PC-9 (cell line): Measurements from ENCODE around the gene LYPD3. TPM values are rescaled to one million over a fixed set of nuclear protein-coding genes. Genes with fewer than 3 reads are reported as not detected.
A peak's percentile ranks its signal among the peaks of the same experiment; 100 is the strongest.

ENCODE experiments used
- BruUV-seq: library from RNA; stranded (reverse); fragments of 400-500 nt; replicated peaks from 2 replicates; lab custom pipeline; 2021; lab: Mats Ljungman, UMichigan
- CTCF ChIA-PET: fragments of 300-600 bp; sonication (Branson Sonifier 250); formaldehyde crosslinking; loops from one replicate; lab custom pipeline; 2022; ENCODE audit warnings: antibody characterized with exemption; lab: Charles Lee
- POLR2A ChIA-PET: fragments of 300-600 bp; sonication (Branson Sonifier 250); formaldehyde crosslinking; loops from one replicate; lab custom pipeline; 2022; ENCODE audit warnings: antibody characterized with exemption; ENCODE audit not compliant: unreplicated experiment; lab: Charles Lee
- DNase-seq, 2 experiments: peaks; one replicate each; pipeline versions ENCODE4 v3.0.0 to v3.0.0-alpha.2; 2015 to 2022; ENCODE audit warnings: mixed read lengths in 1 of 2
- H2AFZ ChIP-seq: fragments of 200-600 bp; sonication (generic); 2 replicates; pipeline ENCODE4 v1.8.1; 2017; ENCODE audit warnings: antibody characterized with exemption
- H3F3A ChIP-seq: fragments of 200-600 bp; sonication (generic); 2 replicates; pipeline ENCODE4 v1.8.1; 2017; ENCODE audit warnings: antibody characterized with exemption, mild to moderate bottlenecking, low read depth; ENCODE audit not compliant: insufficient read depth
- H3K27ac ChIP-seq: fragments of 200-600 bp; sonication (generic); 2 replicates; pipeline ENCODE4 v1.6.1; 2016; ENCODE audit warnings: mixed run types
- H3K27me3 ChIP-seq: fragments of 200-600 bp; sonication (generic); 2 replicates; pipeline ENCODE4 v1.6.1; 2016; ENCODE audit warnings: low read depth, mixed run types; ENCODE audit not compliant: insufficient read depth
- H3K36me3 ChIP-seq: fragments of 200-600 bp; sonication (generic); 2 replicates; pipeline ENCODE4 v1.6.1; 2016; ENCODE audit warnings: low read depth, mixed run types
- H3K4me1 ChIP-seq: fragments of 200-600 bp; sonication (generic); replicated peaks from 2 replicates; pipeline ENCODE4 v1.6.1; 2016; ENCODE audit warnings: mixed run types; ENCODE audit not compliant: insufficient read depth
- H3K4me2 ChIP-seq: fragments of 200-600 bp; sonication (generic); 2 replicates; pipeline ENCODE4 v1.6.1; 2017; ENCODE audit warnings: mixed run types
- H3K4me3 ChIP-seq: fragments of 200-600 bp; sonication (generic); 2 replicates; pipeline ENCODE4 v1.6.1; 2016; ENCODE audit warnings: mixed run types
- H3K79me2 ChIP-seq: fragments of 200-600 bp; sonication (generic); 2 replicates; pipeline ENCODE4 v1.6.1; 2017; ENCODE audit warnings: low read depth, mixed run types
- H3K9me2 ChIP-seq: fragments of 200-600 bp; sonication (generic); 2 replicates; pipeline ENCODE4 v1.8.1; 2017; ENCODE audit warnings: mild to moderate bottlenecking; ENCODE audit not compliant: insufficient read depth
- H3K9me3 ChIP-seq: fragments of 200-600 bp; sonication (generic); 2 replicates; pipeline ENCODE4 v1.8.1; 2016; ENCODE audit warnings: low read depth; ENCODE audit not compliant: insufficient read depth
- H4K20me1 ChIP-seq: fragments of 200-600 bp; sonication (generic); 2 replicates; pipeline ENCODE4 v1.8.1; 2017; ENCODE audit not compliant: insufficient read depth
- EZH2 ChIP-seq: fragments of 200-600 bp; sonication (generic); IDR thresholded peaks from 2 replicates; pipeline ENCODE4 v1.8.0; 2017; ENCODE audit warnings: antibody characterized with exemption, low read depth
- intact Hi-C: fragments of 100-400 bp; cut with micrococcal nuclease; formaldehyde crosslinking; loops from one replicate; pipeline ENCODE4 v1.10.0; 2022; ENCODE audit not compliant: unreplicated experiment
- total RNA-seq: library from RNA; stranded (reverse); gene quantifications from 2 replicates; pipeline ENCODE4 v1.2.3, GENCODE V29; 2021
- TF ChIP-seq, protein P1 (sequence below): fragments of 200-600 bp; sonication (generic); conservative IDR thresholded peaks from 2 replicates; pipeline ENCODE4 v1.6.1; 2017; ENCODE audit warnings: mixed run types, antibody characterized with exemption, mild to moderate bottlenecking, moderate library complexity

Gene LYPD3
- total RNA-seq, 1 experiment from 2014 or later = 70.8 TPM

DNA sequence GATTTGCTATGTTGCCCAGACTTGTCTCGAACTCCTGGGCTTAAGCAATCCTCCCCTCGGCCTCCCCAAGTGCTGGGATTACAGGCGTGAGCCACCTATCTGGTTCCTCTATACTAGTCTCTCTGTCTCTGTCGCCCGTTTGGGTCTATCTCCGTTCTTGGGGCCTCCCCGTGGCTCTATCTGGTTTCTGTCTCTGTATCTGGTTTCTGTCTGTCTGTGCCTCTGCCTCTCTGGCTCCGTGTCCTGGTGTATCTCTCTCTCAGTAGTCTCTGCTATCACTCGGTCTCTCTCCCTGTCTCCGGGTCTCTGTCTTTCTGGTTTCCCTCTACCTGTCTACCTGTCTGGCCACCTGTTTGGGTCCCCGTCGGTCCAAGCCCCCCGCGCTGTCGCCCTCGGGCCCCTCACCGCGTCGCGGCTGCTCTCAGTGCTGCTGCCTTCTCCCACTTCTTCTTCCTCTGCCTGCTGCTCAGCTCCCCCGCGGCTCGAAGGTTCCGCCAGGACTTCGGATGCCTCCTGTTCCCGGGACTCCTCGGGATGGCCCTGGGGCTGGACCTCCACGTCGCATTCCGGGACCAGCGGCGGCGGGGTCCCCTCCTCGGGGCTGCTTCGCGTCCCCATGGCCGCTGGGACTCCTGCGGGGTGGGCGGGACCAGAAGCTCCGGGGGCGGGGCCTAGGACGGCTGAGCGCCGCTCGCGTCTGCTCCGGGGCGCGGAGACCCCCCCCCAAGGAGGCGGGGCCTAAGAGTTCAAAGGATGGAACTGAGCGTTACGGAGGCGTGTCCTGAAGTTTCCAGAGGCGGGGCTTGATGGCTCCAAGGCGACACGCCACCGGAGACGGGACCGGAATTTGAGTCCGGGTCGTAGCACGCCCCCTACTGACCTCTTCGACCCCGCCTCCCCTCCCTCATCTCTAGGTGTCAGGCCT, 38.4 kb upstream of the LYPD3 start:
- peak overlapping the region; percentile 63 for H3K27ac ChIP-seq
- ChIA-PET POLR2A (interaction anchor here (0.6 to 0.7 kb wide), 4 partner anchors 23 to 159 kb away, joined by 3 to 4 read pairs (median 4); no protein-coding TSS in a partner anchor), CTCF (interaction anchor here (0.6 to 2.1 kb wide), 4 partner anchors 15 to 254 kb away, joined by 3 to 4 read pairs (median 4); partner anchors contain the start of gene ZNF575)
- no peaks in the 10 kb centered on the region for H4K20me1 ChIP-seq
- no peaks in the 10 kb centered on the region for H3K27me3 ChIP-seq
- no TSS peak for BruUV-seq
- peak overlapping the region; percentile 74 for H3K4me3 ChIP-seq
- TF ChIP-seq, protein P1, sequence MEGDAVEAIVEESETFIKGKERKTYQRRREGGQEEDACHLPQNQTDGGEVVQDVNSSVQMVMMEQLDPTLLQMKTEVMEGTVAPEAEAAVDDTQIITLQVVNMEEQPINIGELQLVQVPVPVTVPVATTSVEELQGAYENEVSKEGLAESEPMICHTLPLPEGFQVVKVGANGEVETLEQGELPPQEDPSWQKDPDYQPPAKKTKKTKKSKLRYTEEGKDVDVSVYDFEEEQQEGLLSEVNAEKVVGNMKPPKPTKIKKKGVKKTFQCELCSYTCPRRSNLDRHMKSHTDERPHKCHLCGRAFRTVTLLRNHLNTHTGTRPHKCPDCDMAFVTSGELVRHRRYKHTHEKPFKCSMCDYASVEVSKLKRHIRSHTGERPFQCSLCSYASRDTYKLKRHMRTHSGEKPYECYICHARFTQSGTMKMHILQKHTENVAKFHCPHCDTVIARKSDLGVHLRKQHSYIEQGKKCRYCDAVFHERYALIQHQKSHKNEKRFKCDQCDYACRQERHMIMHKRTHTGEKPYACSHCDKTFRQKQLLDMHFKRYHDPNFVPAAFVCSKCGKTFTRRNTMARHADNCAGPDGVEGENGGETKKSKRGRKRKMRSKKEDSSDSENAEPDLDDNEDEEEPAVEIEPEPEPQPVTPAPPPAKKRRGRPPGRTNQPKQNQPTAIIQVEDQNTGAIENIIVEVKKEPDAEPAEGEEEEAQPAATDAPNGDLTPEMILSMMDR = no peak
- no peak for TF ChIP-seq EZH2
- DNase-seq = peak; percentile 83 to 94
- peaks cover 14% of the 10 kb centered on the region for H3K79me2 ChIP-seq
- H3K9me3 ChIP-seq = no peaks in the 10 kb centered on the region
- H2AFZ ChIP-seq = peak overlapping the region; percentile 90
- no peaks in the 10 kb centered on the region for H3K9me2 ChIP-seq
- peak overlapping the region; percentile 91 for H3K4me2 ChIP-seq
- peaks cover 11% of the 10 kb centered on the region for H3K4me1 ChIP-seq
- intact Hi-C loops = loop anchor here (1.0 kb wide), 1 partner anchor 38 kb away; the partner anchor contains the start of gene LYPD3
- no peaks in the 10 kb centered on the region; the same call in 1 of the 2 replicates for H3K36me3 ChIP-seq
- peaks cover 24% of the 10 kb centered on the region; the same call in 1 of the 2 replicates for H3F3A ChIP-seq

DNA sequence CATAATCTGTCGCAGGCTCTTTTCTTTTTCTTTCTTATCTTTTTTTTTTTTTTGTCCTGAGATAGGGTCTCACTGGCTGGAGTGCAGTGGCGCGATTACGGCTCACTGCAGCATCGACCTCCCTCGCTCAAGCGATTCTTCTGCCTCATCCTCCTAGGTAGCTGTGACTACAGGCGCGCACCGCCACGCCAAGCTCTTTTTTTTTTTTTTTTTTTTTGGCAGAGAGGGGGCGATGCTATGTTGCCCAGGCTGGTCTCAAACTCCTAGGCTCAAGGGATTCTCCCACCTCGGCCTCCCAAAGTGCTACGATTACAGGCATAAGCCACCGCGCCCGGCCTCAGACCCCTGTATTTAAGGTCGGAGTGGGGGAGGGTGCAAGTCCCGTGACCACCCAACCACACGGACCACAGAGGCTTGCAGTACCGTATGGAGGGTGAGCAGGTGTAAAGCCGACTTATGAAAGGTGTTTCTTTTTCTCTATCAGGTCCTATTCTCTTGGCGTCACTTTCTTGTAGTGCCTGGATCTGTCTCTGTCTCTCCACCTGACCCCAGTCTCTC, 37.1 kb upstream of the LYPD3 start:
- DNase-seq = no peak
- POLR2A ChIA-PET = interaction anchor here (0.6 kb wide), 1 partner anchor 15 kb away, joined by 7 read pairs; no protein-coding TSS in a partner anchor

More for the DNA sequence above, 37.1 kb upstream of the LYPD3 start:
- no peaks in the 10 kb centered on the region for H4K20me1 ChIP-seq
- no peaks in the 10 kb centered on the region for H3K9me3 ChIP-seq
- no peak overlapping the region for H3K4me3 ChIP-seq
- H3K4me2 ChIP-seq = peak overlapping the region; percentile 91; the same call in 1 of the 2 replicates
- H3K27ac ChIP-seq = no peak overlapping the region
- no TSS peak for BruUV-seq
- TF ChIP-seq EZH2 = no peak
- TF ChIP-seq, protein P1 = no peak
- peaks cover 24% of the 10 kb centered on the region; the same call in 1 of the 2 replicates for H3F3A ChIP-seq
- intact Hi-C loops = no loop called here
- CTCF ChIA-PET = interaction anchor here (0.5 to 0.6 kb wide), 5 partner anchors 17 to 239 kb away, joined by 3 to 9 read pairs (median 4); no protein-coding TSS in a partner anchor
- H3K79me2 ChIP-seq = peaks cover 14% of the 10 kb centered on the region
- H3K36me3 ChIP-seq = no peaks in the 10 kb centered on the region; the same call in 1 of the 2 replicates
- H2AFZ ChIP-seq = no peak overlapping the region
- H3K4me1 ChIP-seq = peaks cover 11% of the 10 kb centered on the region
- no peaks in the 10 kb centered on the region for H3K9me2 ChIP-seq
- no peaks in the 10 kb centered on the region for H3K27me3 ChIP-seq
